ENCODE data around the gene KIAA1217.
"Not testable (repeated sequence)": the region's sequence is repeated elsewhere in the genome, so short reads cannot be mapped to it uniquely, and the experiment has no call there.

Gene KIAA1217

DNA sequence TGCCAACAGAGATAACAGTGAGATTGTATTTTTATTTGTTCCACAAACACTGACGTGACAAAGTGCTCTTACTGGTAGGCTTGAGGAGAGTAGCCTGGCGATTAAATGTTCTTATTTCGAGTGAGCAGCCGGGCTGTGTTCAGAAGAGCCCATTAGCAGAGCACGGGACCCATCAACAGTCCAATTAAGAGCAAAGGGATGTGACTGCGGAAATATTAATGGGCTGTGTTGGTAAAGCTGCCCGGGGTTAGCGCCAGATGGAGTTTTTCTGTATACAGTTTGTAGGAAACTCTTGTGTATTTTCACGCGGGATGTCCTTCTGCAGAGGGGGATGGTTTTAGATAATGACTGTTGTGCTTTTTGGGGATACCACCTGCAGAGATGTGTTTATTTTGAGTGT, 104.3 kb downstream of the KIAA1217 start:
- H3K9me3 ChIP-seq (ENCODE audit: insufficient read depth, low read depth, low read length): no peaks in the 10 kb centered on the region
- H3K27me3 ChIP-seq (ENCODE audit: insufficient read depth, low read length): no peaks in the 10 kb centered on the region
- no peak overlapping the region for H3K27ac ChIP-seq (ENCODE audit: low read depth, low read length)
- no peak overlapping the region for H3K9ac ChIP-seq (ENCODE audit: low read depth, low read length)
- H3K4me3 ChIP-seq (ENCODE audit: low read length): no peak overlapping the region
- no peaks in the 10 kb centered on the region for H3K4me1 ChIP-seq (ENCODE audit: insufficient read depth, low read length)
- H3K36me3 ChIP-seq (ENCODE audit: insufficient read depth, low read length): no peaks in the 10 kb centered on the region
- WGBS: 93% methylated on average over 10 of the region's 10 CpGs

DNA sequence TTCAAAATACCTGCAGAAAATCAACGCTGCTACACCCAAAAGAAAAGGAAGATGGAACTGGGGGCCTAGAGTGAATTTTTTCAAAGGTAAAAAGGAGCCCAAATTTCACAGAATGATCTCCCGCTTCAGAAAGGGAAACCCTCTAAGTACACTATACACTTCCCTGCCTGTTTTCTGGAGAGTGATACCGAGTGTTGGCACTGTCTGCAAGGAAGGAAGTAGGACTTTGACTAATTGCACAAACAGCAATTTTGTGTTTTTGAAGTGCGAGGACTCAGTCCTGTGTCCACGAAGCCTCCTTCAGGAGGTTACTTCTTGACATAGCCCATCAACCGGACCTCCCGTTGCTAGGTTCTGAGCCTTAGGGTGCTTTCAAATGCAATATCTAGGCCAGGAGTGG, 106.3 kb downstream of the KIAA1217 start:
- H3K27ac ChIP-seq (ENCODE audit: low read depth, low read length): no peak overlapping the region
- no peaks in the 10 kb centered on the region for H3K36me3 ChIP-seq (ENCODE audit: insufficient read depth, low read length)
- H3K4me3 ChIP-seq (ENCODE audit: low read length): no peak overlapping the region
- H3K27me3 ChIP-seq (ENCODE audit: insufficient read depth, low read length): no peaks in the 10 kb centered on the region
- WGBS: 96% methylated on average over 7 of the region's 7 CpGs
- no peaks in the 10 kb centered on the region for H3K9me3 ChIP-seq (ENCODE audit: insufficient read depth, low read depth, low read length)
- H3K4me1 ChIP-seq (ENCODE audit: insufficient read depth, low read length): 0 out of 2 replicates have a peak, but pooled peaks cover 3% of the 10 kb centered on the region
- no peak overlapping the region for H3K9ac ChIP-seq (ENCODE audit: low read depth, low read length)

- H3K9me3 ChIP-seq (ENCODE audit: insufficient read depth, low read depth, low read length): no peaks in the 10 kb centered on the region
- H3K27ac ChIP-seq (ENCODE audit: low read depth, low read length): no peak overlapping the region
- H3K36me3 ChIP-seq (ENCODE audit: insufficient read depth, low read length): no peaks in the 10 kb centered on the region
- H3K4me1 ChIP-seq (ENCODE audit: insufficient read depth, low read length): 0 out of 2 replicates have a peak, but pooled peaks cover 3% of the 10 kb centered on the region
- H3K4me3 ChIP-seq (ENCODE audit: low read length): no peak overlapping the region
- WGBS: 94% methylated on average over 5 of the region's 5 CpGs
- H3K27me3 ChIP-seq (ENCODE audit: insufficient read depth, low read length): no peaks in the 10 kb centered on the region
- H3K9ac ChIP-seq (ENCODE audit: low read depth, low read length): no peak overlapping the region
Observed at GRCh38 chr10:24318517-24318916, 109.6 kb downstream of the KIAA1217 start.

DNA sequence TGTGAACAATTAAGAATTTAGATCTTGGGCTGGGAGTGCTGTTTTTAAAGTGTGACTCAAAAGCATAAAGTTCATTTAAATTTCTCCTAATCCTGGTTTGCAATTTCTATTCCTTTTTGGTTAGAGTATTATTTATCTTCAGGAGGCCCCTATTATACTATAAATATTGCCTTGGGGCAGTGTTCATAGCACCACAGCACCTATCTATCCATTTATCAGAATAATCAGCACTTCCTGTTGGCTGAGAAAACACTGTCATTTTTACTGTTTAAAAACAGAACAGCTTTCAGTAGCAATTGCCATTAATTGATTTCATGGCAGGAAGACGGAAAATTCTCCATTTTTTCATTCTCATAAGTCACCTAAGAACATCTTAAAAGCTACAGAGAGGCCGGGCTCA, 111.4 kb downstream of the KIAA1217 start:
- H3K9ac ChIP-seq (ENCODE audit: low read depth, low read length): no peak overlapping the region
- H3K4me3 ChIP-seq (ENCODE audit: low read length): no peak overlapping the region
- no peak overlapping the region for H3K27ac ChIP-seq (ENCODE audit: low read depth, low read length)
- H3K9me3 ChIP-seq (ENCODE audit: insufficient read depth, low read depth, low read length): no peaks in the 10 kb centered on the region
- H3K4me1 ChIP-seq (ENCODE audit: insufficient read depth, low read length): 0 out of 2 replicates have a peak, but pooled peaks cover 3% of the 10 kb centered on the region
- no peaks in the 10 kb centered on the region for H3K27me3 ChIP-seq (ENCODE audit: insufficient read depth, low read length)
- WGBS: 94% methylated on average over 2 of the region's 2 CpGs
- H3K36me3 ChIP-seq (ENCODE audit: insufficient read depth, low read length): no peaks in the 10 kb centered on the region

GRCh38 chr10:24324651-24325050, 115.7 kb downstream of the KIAA1217 start:
- H3K27me3 ChIP-seq (ENCODE audit: insufficient read depth, low read length): no peaks in the 10 kb centered on the region
- no peak overlapping the region for H3K4me3 ChIP-seq (ENCODE audit: low read length)
- H3K9ac ChIP-seq (ENCODE audit: low read depth, low read length): no peak overlapping the region
- H3K4me1 ChIP-seq (ENCODE audit: insufficient read depth, low read length): 0 out of 2 replicates have a peak, but pooled peaks cover 2% of the 10 kb centered on the region
- WGBS: 85% methylated on average over 3 of the region's 3 CpGs
- no peaks in the 10 kb centered on the region for H3K36me3 ChIP-seq (ENCODE audit: insufficient read depth, low read length)
- H3K27ac ChIP-seq (ENCODE audit: low read depth, low read length): no peak overlapping the region
- H3K9me3 ChIP-seq (ENCODE audit: insufficient read depth, low read depth, low read length): peaks cover 6% of the 10 kb centered on the region; the same call in 1 of the 2 replicates

GRCh38 chr10:24331457-24331856, 122.5 kb downstream of the KIAA1217 start:
- H3K4me3 ChIP-seq (ENCODE audit: low read length): no peak overlapping the region
- 91% methylated on average over 5 of the region's 5 CpGs for WGBS
- no peaks in the 10 kb centered on the region for H3K36me3 ChIP-seq (ENCODE audit: insufficient read depth, low read length)
- H3K4me1 ChIP-seq (ENCODE audit: insufficient read depth, low read length): no peaks in the 10 kb centered on the region
- peaks cover 6% of the 10 kb centered on the region; the same call in 1 of the 2 replicates for H3K9me3 ChIP-seq (ENCODE audit: insufficient read depth, low read depth, low read length)
- no peak overlapping the region for H3K9ac ChIP-seq (ENCODE audit: low read depth, low read length)
- no peak overlapping the region for H3K27ac ChIP-seq (ENCODE audit: low read depth, low read length)
- H3K27me3 ChIP-seq (ENCODE audit: insufficient read depth, low read length): no peaks in the 10 kb centered on the region

DNA sequence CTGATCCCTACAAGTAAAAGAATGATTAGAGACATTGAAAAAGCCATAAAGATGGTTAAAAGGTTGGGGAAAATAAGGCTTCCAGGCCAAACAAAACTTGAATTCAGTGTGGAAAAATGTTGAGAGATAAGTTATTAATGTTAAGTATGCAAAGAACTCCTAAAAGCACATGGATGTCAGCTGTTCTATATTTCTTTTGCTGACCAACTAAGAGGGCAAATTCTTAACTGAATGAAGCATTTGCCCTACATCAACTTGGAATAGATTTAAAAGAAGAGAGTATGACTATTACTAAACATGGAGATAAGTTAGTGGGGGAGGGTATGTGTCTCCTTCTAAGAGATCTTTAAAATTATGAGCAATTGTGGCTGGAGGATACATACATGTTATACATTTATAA, 124.8 kb downstream of the KIAA1217 start:
- Histone ChIP-seq H3K4me3 (ENCODE audit: low read length) (no peak overlapping the region), H3K4me1 (ENCODE audit: insufficient read depth, low read length) (no peaks in the 10 kb centered on the region), H3K36me3 (ENCODE audit: insufficient read depth, low read length) (no peaks in the 10 kb centered on the region), H3K27me3 (ENCODE audit: insufficient read depth, low read length) (no peaks in the 10 kb centered on the region), H3K27ac (ENCODE audit: low read depth, low read length) (no peak overlapping the region), H3K9me3 (ENCODE audit: insufficient read depth, low read depth, low read length) (no peaks in the 10 kb centered on the region), H3K9ac (ENCODE audit: low read depth, low read length) (no peak overlapping the region)

DNA sequence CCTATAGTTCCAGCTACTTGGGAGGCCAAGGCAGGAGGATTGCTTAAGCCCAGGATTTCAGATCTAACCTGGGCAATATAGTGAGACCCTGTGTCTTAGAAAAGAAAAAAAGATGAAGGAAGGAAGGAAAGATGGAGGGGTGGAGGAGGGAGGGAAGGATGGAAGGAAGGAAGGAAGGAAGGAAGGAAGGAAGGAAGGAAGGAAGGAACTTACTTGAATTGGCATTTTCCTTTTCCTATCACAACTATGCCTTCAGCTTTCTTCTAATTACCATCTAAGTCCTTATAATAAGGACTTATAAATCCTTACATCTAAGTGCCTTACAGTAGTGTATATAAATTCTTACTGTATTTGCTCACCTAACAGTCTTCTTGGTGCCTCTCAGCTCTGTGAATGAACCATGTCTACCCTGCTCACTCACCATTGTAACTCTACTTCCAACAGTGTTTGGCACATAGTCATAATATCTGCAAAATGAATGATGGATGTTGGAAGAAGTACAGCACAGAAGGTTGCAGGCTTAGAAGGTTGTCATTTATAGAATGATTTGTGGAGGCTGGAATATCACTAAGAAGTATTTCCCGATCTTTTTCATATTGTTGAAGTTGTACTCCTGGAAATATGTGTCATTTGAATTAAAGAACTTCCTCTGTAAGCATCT, 125.5 kb downstream of the KIAA1217 start:
- Histone ChIP-seq H3K27me3 (ENCODE audit: insufficient read depth, low read length) (no peaks in the 10 kb centered on the region), H3K36me3 (ENCODE audit: insufficient read depth, low read length) (no peaks in the 10 kb centered on the region), H3K9ac (ENCODE audit: low read depth, low read length) (no peak overlapping the region), H3K9me3 (ENCODE audit: insufficient read depth, low read depth, low read length) (no peaks in the 10 kb centered on the region), H3K4me1 (ENCODE audit: insufficient read depth, low read length) (no peaks in the 10 kb centered on the region), H3K4me3 (ENCODE audit: low read length) (no peak overlapping the region), H3K27ac (ENCODE audit: low read depth, low read length) (no peak overlapping the region)
- 93% methylated on average over 1 of the region's 1 CpG for WGBS

GRCh38 chr10:24337723-24338122, 128.8 kb downstream of the KIAA1217 start:
- not testable (repeated sequence) for H3K27ac ChIP-seq (ENCODE audit: low read depth, low read length); H3K36me3 ChIP-seq (ENCODE audit: insufficient read depth, low read length); H3K4me3 ChIP-seq (ENCODE audit: low read length); H3K4me1 ChIP-seq (ENCODE audit: insufficient read depth, low read length); H3K27me3 ChIP-seq (ENCODE audit: insufficient read depth, low read length); H3K9me3 ChIP-seq (ENCODE audit: insufficient read depth, low read depth, low read length); H3K9ac ChIP-seq (ENCODE audit: low read depth, low read length)
- WGBS: 96% methylated on average over 7 of the region's 7 CpGs

GRCh38 chr10:24339387-24339786, 130.4 kb downstream of the KIAA1217 start:
- no CpG with 5 or more reads among the region's 1 CpG for WGBS
- H3K4me3 ChIP-seq (ENCODE audit: low read length): no peak overlapping the region
- no peak overlapping the region for H3K9ac ChIP-seq (ENCODE audit: low read depth, low read length)
- H3K9me3 ChIP-seq (ENCODE audit: insufficient read depth, low read depth, low read length): no peaks in the 10 kb centered on the region
- H3K27ac ChIP-seq (ENCODE audit: low read depth, low read length): no peak overlapping the region
- H3K4me1 ChIP-seq (ENCODE audit: insufficient read depth, low read length): peaks cover 13% of the 10 kb centered on the region
- no peaks in the 10 kb centered on the region for H3K27me3 ChIP-seq (ENCODE audit: insufficient read depth, low read length)
- no peaks in the 10 kb centered on the region for H3K36me3 ChIP-seq (ENCODE audit: insufficient read depth, low read length)

- Histone ChIP-seq H3K27ac (ENCODE audit: low read depth, low read length) (no peak overlapping the region), H3K4me3 (ENCODE audit: low read length) (no peak overlapping the region), H3K4me1 (ENCODE audit: insufficient read depth, low read length) (peaks cover 13% of the 10 kb centered on the region), H3K9me3 (ENCODE audit: insufficient read depth, low read depth, low read length) (no peaks in the 10 kb centered on the region), H3K36me3 (ENCODE audit: insufficient read depth, low read length) (no peaks in the 10 kb centered on the region), H3K27me3 (ENCODE audit: insufficient read depth, low read length) (no peaks in the 10 kb centered on the region), H3K9ac (ENCODE audit: low read depth, low read length) (no peak overlapping the region)
- WGBS: 91% methylated on average over 6 of the region's 6 CpGs
Observed at GRCh38 chr10:24340446-24340845, 131.5 kb downstream of the KIAA1217 start.

DNA sequence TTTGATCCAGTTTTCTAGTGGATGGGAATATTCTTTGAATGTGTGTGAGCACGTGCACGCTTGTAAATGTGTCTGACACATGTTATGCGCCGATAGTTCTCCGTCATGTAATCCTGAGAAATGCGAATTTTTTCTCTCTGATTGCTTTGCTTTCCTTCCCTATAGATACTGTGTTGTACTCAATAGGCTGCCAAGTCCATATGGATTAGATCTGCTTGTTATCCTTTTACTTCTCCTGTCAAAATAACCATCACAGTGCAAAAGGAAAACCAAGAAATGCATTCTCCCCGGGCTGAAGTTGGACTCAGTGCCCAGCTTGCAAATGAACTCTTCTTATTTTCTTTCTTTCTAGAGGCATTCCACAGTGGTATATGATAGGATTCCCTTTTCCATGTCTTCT, 131.9 kb downstream of the KIAA1217 start:
- H3K9me3 ChIP-seq (ENCODE audit: insufficient read depth, low read depth, low read length): no peaks in the 10 kb centered on the region
- no peak overlapping the region for H3K27ac ChIP-seq (ENCODE audit: low read depth, low read length)
- no peak overlapping the region for H3K9ac ChIP-seq (ENCODE audit: low read depth, low read length)
- no peaks in the 10 kb centered on the region for H3K36me3 ChIP-seq (ENCODE audit: insufficient read depth, low read length)
- H3K4me3 ChIP-seq (ENCODE audit: low read length): no peak overlapping the region
- 94% methylated on average over 7 of the region's 7 CpGs for WGBS
- H3K4me1 ChIP-seq (ENCODE audit: insufficient read depth, low read length): peaks cover 13% of the 10 kb centered on the region
- no peaks in the 10 kb centered on the region for H3K27me3 ChIP-seq (ENCODE audit: insufficient read depth, low read length)
